T47D (cell line): ENCODE results near the gene TNS3.
"Not testable (repeated sequence)": the region's sequence is repeated elsewhere in the genome, so short reads cannot be mapped to it uniquely, and the experiment has no call there.

Experiments used
- DNase-seq, 2 experiments: peaks; one replicate each; pipeline versions ENCODE4 v3.0.0 to v3.0.0-alpha.2; 2011 to 2012; ENCODE audit warnings: low read depth in 1 of 2, low spot score in 1 of 2
- JUND ChIP-seq: IDR thresholded peaks from 2 replicates; pipeline ENCODE4 v1.6.1; 2012; ENCODE audit warnings: low read depth
- in situ Hi-C: cut with HindIII; loops from 2 replicates; pipeline ENCODE4 v1.10.0; 2016; ENCODE audit warnings: low sequenced_read_pairs, low pct_unique_long_range_greater_than_20kb

TNS3 gene

DNA sequence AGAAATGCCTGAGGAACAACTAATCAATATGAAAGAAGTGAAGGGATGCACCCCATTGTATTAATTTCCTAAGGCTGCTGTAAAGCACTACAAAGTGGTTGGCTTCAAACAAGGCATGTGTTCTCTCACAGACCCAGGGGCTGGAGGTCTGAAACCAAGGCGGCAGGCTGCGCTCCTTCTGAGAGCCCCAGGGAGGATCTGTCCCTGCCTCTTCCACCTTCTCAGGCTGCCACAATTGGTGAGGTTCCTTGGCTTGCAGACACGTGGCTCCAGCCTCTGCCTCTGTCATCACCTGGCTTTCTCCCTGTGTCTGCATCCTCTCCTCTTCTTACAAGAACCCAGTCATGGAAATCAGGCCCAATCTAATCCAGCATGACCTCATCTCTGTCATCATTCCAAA, 110.1 kb downstream of the TNS3 start:
- TF ChIP-seq JUND: no peak
- no peak for DNase-seq
- in situ Hi-C loops: no loop called here

DNA sequence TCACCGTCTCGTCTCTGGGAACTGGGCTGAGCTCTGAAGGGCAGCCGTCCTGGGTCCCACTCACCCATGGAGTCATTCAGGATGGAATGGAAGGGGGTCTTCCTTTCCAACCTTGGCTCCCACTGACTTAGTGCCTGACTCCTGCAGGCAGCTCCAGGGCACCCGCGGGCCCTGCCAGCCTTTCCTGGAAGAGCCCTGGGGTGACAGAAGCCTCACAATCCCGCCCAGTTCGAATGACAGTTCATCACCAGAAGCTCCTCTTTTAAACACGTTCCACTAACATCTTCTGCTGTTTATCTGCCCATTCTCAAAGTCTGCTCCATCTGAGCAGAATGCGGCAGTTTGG, 110.6 kb downstream of the TNS3 start:
- TF ChIP-seq JUND: no peak
- in situ Hi-C loops: no loop called here
- DNase-seq: no peak

DNA sequence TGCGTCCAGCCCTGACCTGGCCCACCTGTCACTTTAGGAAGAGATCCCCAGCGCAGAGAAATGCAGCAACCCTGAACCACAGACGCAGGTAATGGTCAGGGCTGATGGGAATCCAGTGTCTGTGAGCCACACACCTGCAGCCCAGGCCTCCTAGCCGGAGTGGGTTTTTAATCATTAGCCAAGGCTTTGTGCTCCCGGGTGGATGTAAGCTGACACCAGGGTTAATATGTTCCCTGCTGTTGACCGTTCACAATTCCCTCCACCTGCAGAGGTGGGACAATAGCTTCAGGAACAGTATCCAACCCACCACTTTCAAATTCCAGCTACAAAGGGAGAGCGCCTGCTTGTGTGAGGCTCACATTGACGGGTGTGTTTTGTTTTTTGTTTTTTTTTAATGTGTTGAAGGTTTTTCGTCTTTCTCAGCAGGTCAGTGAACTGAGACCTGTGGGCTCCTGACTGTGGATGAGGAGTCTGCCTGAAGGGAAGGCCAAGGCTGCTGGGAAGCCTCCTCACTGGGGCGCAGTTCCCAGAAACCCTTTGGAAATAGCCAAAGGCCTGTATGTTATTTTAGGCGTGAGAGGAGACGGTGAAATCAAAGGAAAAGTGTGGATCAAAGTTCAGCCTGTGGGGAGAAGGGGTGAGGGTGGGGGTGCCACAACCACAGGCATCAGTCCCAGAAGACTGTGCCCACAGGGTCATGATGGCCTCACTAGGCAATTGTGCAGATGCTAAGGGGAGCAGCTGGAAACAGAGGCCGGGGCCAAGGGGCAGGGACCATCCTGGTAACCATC, 111.1 kb downstream of the TNS3 start:
- no peak for TF ChIP-seq JUND
- peak in 1 of 2 experiments; percentile 53 for DNase-seq

DNA sequence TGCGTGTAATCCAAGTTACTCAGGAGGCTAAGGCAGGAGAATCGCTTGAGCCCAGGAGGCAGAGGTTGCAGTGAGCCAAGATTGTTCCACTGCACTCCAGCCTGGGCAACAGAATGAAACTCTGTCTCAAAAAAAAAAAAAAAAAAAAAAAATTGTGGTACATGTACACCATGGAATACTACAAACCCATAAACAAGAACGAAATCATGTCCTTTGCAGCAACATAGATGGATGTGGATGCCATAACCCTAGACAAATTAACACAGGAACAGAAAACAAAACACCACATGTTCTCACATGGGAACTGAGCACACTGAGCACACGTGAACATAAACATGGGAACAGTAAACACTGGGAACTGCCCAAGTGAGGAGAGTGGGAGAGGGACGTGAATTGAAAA, 112.1 kb downstream of the TNS3 start:
- DNase-seq, in situ Hi-C loops: not testable (repeated sequence)

More for the DNA sequence above, 111.1 kb downstream of the TNS3 start:
- in situ Hi-C loops: no loop called here

DNA sequence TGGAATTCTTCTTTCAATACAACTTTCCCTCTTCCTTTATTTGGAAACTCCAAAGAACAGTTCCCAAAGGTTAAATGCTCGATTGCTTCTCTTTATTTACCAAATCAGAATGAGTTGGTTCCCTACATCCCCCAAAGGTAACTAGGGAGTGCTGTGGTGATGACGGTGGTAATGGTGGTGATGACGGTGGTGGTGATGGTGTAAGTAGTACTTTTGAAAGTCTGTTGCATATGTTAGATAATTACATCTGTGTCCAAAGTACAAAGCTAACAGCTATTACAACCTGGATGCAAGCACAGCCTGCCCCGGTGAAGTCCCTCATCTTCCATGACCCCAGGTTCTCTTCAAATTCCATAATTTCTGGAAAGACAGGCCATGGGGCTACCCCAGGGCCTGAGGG, 115.1 kb downstream of the TNS3 start:
- no peak for DNase-seq
- in situ Hi-C loops: no loop called here
- TF ChIP-seq JUND: no peak

DNA sequence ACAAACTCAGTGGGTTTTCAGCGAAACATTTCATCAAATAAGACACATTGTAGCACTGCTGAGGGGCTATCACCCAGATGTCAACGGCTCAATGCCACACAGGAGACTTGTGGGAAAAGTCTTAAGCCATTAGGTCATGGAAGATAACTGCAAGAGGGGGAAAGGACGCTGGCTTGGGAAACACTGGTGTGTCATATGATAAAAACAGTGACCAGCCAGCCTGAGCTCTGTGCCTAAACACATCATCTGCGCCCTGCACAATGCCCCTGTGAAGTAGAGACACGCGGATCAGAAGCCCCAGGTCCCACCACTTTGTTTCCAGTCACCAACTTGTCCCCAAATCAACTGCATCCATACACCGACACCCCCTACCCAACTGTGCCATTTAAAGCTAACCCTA, 116.7 kb downstream of the TNS3 start:
- TF ChIP-seq JUND: no peak
- in situ Hi-C loops: no loop called here

DNA sequence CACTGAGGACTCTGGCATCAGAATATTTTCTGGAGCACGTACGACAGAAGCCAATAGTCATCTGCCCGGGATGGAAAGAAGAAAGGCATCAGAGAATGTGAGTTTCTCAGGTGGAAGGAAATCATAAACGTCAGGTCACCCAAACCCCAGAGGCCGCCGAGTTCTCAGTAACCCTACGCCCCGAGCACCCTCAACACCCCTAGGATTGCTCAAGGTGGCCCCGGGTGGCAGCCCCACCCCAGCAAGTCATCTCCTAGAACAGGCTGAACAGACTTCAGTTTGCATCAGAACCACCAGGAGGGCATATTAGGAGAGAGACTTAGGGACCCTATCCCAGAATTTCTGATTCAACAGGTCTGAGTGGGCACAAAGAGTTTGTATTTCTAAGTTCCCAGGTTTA, 117.6 kb downstream of the TNS3 start:
- no peak for DNase-seq
- in situ Hi-C loops: no loop called here

More for the DNA sequence above, 116.7 kb downstream of the TNS3 start:
- DNase-seq: no peak

DNA sequence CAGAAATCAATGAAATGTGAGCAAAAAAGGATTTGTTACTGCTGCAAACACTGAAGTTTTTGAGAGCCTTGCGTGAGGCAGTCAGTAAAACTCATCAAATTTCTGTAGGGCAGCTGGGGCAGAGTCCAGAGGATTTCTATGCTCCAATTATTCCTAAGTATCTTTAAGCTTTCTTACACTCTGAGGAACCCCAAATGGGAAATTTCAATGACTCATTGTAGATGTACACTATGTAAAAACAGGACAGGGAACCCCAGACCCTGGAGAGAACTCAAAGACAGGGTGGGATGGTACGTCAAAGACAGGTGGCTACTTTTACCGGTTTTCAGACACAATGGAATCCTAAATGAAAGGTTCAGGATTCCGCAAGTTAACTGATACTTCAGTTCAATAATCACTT, 120.2 kb downstream of the TNS3 start:
- TF ChIP-seq JUND: no peak
- no peak for DNase-seq
- in situ Hi-C loops: no loop called here

More for the DNA sequence above, 117.6 kb downstream of the TNS3 start:
- TF ChIP-seq JUND: no peak

DNA sequence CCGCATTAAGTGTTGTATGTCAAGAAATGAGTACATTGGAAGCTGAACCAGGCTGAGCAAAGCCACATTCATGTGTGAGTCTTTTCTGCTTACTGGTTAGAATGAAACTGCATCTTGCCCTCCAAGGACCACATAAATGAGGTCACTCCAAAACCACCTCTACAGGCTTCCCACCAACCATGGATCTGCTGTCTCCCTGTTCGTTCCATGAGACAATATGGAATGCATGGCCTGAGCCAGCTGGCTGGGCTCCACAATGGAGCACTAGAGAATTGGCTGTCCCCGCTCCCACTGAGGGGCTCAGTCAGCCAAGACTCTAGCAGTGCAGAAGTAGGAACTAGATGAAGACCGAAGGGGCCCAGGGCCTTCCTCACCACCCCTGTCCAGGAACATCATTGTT, 120.8 kb downstream of the TNS3 start:
- no peak for DNase-seq
- in situ Hi-C loops: no loop called here
- no peak for TF ChIP-seq JUND

DNA sequence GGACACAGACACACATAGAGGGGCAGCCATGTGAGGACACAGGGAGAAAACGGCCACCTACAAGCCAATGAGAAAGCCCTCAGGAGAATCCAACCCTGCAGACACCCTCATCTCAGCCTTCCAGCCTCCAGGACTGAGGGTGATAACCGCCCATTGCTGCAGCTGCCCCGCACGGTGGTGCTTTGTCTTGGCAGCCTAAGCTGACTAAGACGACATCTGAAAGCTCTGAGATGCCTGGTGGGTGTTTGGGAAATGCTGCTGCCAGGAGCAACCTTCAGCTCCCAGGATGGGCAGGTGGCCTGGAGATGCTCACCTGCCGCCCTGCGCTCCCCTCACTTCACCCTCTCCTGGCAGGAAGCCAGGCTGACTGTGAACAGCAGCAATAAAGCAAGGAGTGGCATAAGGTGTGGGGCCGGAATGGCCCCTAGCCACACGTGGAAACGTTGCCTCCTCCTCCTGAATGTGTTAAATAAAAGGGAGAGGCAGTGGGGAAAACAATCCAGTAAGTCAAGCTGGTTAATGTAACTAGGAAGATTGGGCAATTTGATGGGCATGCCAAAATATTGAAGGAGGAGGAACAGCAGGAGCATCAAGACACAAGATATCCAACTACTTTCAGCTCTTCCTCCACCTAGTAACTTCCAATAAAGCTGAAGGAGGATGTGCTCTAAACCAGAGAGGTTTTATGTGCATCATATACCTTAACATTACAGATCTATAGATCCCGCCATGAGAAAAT, 121.5 kb downstream of the TNS3 start:
- no peak for TF ChIP-seq JUND
- no peak for DNase-seq
- in situ Hi-C loops: no loop called here

DNA sequence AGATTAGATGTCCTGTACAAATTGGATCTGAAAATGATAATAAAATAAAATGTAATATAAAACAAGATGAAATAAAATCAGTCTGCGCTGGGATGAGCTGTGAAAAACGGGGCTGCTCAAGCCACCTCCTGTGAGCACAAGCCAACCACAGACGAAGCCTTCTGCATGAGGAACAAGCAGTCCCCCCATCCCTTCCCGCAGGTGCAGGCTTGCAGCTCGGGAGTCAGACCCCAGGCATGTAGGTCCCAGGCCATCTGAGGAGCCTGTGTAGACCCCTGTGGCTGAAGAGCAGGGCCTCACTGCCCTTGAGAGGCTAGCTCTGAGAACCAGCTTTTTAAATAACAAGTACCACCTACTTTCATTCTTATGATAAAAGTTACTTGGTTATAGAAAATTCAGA, 123.4 kb downstream of the TNS3 start:
- in situ Hi-C loops: no loop called here
- no peak for TF ChIP-seq JUND
- DNase-seq: no peak

DNA sequence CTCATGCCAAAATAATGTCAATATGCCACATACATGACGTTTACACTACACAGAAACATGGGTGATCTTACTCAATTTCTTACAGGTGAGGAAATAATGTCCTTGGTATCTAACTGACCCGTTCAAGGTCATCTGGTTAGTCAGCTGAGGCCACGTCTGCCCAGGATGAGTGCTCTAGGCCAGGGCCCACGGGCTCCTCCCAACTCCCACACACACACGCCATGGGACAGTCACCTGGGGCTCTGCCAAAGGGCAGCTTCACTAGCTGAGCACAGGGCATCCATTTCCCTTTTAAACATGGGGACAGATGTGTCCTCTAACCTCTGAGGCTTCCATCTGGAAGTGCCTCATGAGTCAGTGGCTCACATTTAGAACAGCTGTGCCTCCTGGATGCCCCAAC, 123.9 kb downstream of the TNS3 start:
- no peak for TF ChIP-seq JUND
- DNase-seq: no peak
- in situ Hi-C loops: no loop called here

DNA sequence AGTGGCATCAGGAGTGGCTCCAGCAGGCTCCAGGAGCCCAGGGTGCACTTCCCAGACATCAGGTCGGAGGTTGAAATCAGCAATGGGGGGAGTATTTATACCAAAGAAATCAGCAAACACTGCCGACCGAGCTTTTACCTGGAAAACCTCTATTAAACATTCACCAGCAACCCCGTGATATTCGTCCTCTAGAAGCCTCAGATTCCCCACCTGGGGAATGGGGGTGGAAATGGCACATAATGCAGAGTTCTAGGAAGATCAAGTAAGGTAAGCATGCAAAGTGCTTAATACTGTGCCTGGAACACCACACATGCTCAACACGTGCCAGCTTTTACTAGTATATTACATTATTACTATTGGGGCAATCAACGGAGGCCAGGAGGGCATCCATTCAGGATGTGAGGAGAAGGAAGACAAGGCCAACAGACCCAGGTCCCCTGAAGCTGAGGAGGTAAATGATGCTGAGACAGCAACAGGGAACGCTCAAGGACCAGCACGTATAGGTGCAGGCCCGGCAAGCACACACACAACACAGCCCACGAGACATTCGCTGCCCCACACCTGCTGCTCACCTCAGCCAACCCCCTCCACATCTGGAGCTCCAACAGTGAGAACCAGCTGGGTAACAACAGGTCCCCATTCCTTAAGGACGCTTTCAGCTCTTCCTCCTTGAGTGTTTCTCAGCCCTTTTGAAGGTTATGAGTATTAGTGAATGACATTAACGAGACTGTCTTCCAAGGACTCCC, 125.5 kb downstream of the TNS3 start:
- DNase-seq: no peak
- no peak for TF ChIP-seq JUND
- in situ Hi-C loops: no loop called here
